EL (cell line): Measurements from ENCODE around the gene TSPAN12.
A peak's percentile ranks its signal among the peaks of the same experiment; 100 is the strongest.

Experiments
- DNase-seq: peaks from one replicate; pipeline ENCODE4 v3.0.0-alpha.2; 2016

TSPAN12 gene

DNA sequence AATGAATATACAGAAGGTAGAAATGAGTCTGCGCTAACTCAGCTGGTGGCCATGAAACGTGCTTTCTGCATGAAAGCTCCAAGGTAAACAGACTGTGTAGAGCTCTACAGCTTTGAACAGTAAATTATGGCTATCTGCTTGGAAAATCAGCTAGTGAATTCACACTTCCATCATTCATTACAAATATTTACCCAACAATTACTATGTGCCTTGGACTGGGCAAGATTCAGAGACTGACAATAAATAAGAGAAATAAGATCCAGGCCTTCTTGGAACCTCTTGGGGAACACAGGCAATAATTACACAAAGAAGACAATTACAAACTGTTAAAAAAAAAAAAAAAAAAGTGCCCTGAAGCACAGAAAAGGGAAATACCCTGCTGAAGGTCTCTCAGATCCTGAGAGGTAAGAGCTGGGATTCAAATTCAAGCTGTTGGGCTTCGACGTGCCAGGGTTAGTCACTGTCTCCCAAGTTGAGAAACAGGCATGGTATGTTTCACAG lies 15.8 kb downstream of the TSPAN12 start:
- DNase-seq: no peak

DNA sequence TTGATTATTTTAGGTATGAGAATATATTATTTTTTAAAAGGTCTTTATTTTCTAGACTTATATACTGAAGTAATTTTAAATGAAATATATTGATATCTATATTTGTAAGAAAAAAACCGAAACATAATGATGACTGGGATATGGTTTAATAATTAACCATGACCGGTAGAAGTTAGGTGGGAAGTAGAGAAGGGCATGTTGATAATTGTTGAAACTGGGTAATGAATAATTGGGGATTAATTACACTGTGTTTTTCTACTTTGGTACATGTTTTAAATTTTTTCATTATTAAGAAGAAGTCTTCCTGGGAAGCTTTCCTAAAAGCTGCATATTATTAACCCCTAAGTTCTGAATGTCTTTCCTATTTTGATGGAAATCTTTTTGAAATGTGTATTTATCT lies 16.3 kb downstream of the TSPAN12 start:
- no peak for DNase-seq

DNA sequence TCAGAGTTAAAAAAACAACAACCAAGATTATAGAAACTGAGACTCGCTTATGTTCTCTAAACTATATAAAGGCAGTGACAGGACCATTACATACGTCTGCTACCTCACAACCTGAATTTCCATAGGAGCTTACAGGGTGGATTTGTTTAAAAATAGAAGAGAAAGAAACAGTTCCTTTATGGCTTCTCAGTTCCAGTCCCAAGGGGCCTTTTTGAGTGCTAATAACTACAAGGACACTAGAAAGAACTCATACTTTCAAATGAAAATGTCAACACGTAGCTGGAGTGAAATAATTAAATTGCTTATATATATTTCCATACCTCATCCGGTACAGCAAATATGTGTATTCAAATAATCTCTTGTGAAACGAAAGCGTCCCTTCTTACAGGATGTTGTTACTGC lies 19.7 kb downstream of the TSPAN12 start:
- no peak for DNase-seq

DNA sequence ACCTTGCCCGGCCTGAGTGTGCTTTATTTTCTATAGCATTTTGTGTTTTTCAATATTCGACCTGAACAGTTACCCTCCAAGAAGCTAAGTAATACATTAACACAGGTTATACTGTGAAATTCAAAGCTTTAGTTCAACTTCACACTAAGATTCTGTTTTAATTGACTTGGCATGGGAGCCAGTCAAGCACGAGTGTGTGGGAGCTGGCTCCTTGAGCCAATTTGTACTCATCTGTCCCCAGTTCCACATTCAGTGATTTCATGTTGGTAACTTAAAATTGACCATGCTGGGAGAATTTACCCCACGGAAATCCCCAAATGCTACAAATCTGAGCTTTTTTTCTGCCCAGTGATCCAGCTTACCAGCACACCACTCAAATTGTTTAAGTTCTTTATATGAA lies 20.3 kb downstream of the TSPAN12 start:
- no peak for DNase-seq

DNA sequence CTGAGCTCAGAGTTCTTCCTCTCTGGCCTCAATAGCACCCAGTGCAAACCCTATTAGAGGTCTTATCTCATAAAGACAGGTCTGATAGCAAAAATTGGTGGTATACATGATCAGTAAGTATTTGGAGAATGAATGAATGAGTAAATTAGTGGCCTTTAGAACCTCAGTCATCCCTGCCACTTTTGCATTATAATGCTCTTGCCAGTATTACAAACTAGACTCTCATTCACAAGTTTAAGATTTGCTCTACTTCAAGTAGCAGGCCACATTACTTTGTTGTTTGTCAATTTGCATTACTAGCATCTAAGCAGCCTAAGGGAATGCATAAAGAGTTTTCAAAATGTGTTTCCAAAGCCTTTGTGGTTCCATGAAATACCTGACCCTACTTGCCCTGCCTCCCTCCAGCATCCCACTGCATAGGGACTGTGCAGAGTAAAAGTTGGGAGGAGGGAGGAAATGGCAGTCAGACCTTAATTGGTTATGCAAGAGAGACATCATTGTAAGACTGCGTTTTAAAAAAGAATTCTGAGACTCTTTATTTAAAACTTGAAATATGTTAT lies 21.3 kb downstream of the TSPAN12 start:
- DNase-seq: no peak

DNA sequence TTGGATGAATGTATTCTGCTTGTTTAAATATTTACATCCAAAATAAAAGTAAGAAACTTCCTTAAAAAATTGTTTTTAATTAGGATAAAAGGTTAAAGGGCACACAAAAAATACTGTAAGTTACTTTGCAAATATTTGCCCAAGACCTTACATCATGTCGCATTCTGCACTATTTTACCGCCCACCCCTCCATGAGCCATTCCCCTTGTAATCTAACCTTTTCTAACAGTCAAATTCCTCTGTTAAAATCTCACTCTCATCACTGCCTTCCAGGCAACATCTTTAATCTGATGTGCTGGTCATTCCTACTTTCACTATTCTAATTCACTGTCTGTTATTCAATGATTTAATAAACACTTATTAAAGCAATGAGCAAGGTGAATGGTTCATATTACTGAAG lies 23.2 kb downstream of the TSPAN12 start:
- no peak for DNase-seq

DNA sequence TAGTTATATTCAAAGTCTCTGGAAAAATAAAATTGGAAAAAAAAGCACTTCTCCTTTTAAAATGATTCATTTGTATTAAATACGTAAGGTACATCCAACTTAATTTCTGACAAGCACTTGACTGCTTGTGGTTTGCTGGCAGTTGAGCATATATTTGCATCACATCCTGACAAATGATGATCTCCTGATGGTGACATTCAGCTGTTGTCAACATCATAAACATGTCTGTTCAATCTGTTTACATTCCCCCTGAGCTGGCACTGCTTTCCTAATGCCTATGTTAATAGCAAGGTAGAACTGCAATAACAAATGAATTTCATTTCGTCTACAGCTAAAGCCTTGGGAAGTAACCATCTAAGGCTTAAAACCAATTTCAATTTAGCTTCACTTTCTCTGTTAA lies 24.4 kb downstream of the TSPAN12 start:
- DNase-seq: no peak

DNA sequence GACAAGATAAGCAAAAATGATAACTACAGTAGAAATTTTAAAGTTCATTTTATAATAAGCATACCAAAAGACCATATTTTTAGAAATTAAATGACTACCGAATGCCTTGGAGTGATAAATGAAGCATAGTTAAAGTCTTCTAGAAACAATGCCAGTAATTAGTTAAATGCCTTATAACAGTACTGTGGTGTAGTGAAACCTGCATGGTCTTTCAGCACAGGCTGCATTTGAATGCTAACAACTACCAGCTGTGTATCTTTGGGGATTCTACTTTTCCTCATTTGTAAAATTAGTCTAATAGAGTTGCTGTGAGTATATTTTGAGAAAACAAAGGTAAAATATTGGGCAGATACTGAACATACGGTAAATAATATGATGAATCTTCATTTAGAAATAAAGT lies 25.1 kb downstream of the TSPAN12 start:
- DNase-seq: no peak

DNA sequence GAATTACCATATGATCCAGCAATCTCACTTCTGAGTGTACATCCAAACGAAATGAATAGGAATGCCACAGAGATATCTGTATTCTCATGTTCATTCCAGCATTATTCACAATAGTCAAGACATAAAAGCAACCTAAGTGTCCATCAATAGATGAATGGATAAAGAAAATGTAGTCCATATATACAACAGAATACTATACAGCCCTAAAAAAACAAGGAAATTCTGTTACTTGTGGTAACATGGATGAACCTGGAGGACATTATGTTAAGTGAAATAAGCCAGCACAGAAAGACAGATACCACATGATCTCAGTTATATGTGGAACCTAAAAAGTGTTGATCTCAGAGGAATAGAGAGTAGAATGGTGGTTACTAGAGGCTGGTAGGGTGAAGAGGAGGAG lies 26.7 kb downstream of the TSPAN12 start:
- DNase-seq: no peak

DNA sequence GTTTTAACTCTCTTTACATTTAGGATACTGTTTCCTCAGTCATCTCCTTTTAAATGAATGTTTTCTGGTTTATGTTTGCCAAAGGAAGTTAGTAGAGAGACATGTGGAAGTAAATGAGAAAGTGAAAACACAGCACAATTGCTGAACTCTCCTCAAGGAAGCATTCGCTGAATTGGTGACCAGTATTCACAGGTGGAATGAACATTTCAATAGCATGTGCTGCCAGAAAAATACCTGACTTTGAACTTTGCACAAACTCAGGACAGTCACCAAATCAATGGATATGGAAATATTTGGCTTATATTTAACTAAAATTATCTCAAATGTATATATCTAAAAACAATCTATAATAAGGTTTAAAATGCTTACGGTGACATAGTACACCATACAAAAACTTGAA lies 28.5 kb downstream of the TSPAN12 start:
- DNase-seq: no peak

DNA sequence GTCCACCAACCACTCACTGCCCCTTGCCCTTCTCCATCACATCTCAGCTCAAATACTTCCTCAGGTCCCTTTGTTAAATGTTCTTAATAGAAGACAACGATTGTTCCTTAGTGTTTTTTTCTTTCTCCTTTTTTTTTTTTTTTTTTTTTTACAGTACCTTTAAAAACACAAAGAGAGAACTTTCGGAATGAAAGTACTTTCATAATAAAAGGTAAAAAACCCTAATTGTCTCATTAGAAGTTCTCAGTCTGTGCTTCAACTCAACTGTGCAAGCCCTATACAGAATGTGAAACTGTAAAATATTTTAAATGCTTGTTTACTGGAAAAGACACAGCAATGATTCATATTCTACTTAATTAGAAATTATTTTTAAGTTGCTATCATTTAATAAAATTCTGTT lies 29.4 kb downstream of the TSPAN12 start:
- no peak for DNase-seq

DNA sequence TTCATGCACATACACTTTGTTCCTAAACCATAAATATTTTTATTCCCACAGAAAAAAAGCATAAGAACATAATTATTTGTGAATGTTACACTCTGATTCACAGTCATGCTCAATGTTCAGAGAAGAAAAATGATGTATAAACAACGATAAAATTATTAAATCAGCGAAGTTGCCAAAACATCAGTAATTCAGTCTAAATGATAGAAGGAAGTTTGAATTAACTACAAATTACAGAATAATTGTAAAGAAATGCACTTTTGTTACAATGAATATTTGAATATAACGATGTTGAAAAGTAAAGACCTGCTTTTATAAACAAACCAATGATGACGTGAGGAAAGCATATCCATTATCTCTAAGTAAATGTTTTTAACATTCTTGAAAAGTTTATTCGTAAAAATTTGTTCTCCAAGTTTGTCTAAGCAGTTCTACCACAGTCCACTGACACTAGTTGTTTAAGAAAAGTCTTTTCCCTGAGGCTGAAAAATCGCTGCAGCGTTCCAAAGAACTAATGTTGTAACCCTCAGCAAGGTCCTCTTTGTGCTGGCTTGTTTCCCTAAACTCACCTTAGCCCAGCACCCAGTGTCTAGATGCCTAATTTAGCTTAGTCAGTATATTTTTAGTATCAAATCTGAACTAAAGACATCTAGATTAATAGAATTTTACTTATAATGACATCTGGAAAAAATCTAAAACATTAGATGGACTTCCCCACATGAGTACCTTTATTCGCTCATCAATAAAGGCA lies 30.4 kb downstream of the TSPAN12 start:
- DNase-seq: no peak

DNA sequence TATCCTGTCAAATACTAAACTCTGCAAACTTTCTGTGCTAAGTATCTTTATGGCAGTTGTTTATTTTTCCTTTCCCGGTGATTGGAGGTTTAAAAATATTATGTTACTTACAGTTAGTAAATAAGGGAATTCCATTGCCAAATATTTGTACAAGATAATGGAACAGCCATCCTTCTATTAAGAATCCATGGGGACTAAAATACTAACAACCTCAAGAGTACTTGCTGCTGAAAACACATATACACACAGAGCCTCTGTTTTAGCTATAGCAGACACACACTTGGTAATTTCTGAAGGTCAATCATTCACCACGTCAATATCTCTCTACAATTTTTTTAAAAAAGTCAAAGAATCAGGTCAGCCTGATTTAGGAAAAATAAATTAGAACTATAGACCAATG lies 32.4 kb downstream of the TSPAN12 start:
- DNase-seq: no peak

DNA sequence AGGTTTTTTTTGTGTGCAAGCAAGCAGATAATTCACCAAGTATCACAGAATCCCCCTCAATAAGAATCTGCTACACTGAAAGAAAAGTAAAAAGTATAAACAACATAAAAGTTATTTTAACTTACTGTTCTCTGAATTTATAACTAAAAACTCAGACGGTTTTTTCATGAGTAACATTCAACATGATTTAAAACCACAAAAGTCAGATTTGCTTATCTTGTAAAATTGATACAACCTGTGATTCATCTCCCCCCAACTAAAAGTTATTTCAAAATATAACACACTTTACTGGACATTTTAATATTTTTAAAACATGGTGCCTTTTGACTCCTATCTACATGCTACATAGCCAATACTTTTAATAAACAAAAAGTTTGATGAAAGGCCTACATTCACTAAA lies 32.8 kb downstream of the TSPAN12 start:
- no peak for DNase-seq

DNA sequence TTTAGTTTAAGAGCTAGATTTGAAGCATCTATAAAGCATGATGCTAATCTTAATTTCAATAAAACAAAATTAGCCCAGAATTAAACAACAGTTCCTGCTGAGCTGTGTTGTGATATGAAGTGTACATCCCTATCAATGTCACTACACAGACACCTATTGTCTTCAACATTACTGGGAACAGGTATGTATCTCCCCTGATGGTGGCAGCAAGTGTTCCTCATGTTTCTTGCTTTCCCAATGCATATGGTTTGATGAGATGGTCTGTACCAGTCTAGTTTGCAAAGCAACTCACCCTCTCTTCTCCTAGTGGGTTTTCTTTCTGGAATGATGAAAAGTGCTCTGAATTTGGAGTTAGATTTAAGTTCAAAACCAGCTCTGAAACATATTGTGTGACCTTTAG lies 38.1 kb downstream of the TSPAN12 start:
- no peak for DNase-seq

DNA sequence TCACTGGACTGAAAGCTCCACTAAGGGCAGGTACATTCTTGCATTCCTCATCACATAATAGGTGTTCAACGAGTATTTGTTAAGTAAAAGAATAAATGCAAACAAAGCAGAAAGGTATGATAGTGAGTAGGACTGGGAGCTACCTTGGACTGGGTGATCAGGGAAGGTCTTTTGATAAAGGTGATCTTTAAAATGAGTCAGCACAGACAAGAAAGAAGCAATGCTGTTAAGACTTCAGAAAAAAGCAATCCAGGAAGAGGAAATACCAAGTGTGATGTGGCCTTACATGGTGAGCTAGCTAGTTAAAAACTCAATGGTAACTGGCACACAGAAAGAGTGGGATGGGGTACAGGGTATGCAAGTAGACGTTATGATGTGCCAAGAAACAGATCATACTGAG lies 40.1 kb downstream of the TSPAN12 start:
- no peak for DNase-seq

DNA sequence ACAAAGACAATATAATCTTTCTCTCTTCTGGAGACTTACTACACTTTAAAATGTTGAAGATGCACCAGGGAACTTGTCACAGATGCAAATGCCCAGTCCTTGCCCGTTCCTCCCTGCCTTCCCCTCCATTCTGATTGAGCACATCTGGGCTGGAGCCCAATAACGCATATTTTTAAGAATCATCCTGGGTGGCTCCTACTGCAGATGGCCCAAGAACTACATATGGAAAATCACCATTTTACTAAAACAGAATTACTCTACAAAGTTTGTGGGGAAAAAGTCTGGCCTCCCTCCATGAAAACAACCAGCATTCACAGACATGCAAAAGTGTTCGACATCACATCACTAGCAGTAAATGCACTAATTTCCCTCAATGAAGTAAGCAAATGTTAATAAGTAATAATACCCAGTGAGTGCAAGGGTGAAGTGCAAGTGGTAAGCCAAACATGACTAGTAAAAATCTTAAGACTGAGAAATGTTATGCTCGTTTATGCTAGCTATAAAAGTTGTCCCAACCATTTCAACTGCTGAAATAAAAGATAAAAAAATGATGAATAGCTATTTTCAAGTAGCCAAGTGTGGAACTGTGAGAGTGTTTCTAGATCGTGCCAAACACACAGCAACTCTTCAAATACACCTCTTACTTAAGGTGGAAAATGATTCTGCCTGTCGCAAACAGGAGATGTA lies 43.5 kb downstream of the TSPAN12 start:
- DNase-seq: no peak

DNA sequence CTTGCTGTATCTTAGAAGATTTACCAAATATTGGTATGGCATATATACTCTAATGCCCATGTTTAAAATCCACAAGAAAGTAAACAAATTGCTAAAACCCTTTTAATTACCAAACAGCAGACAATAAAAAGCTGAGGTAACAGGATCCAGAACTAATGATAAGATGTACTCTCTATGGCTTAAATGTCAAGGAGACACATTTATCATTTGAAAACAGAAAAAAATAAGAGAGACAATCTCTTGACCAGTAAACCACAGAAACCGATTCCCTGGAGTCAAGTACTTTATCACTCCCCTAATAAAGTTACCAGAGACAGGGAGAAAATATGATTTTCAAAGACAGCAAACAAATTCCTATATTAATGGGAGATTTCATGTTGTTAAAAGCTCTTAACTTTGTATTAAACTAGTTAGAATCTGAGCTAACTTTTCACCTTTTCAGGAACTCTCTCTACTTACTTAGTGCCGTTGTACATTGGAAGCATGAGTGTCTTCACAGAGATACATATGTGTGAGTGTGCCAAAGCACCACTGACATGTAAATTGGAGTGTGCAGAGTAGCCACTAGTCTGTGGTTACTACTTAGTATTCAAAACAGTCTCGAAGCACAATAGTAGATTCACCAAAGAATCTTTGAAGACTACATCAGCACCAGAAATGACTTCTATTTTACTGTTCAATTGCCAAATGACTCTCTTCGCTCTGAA lies 44.2 kb downstream of the TSPAN12 start:
- no peak for DNase-seq

DNA sequence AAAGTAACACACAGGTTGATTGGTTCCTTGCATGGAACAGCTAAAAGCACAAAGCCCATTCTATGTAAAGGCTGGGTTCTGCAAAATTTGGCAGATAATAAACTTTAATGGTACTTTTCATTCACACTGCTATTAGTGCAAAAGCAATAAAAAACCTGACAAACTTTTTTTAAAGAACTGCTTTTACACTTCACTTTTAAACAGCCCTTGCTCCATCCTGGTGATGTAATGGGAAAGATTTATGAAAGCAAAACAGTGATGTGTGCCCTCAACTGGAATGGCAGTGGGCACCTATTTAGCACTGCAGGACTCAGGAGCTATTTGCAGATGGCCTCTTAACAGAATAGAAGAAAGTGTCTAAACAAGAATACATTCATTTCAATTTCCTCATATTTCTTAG lies 44.9 kb downstream of the TSPAN12 start:
- DNase-seq: no peak

DNA sequence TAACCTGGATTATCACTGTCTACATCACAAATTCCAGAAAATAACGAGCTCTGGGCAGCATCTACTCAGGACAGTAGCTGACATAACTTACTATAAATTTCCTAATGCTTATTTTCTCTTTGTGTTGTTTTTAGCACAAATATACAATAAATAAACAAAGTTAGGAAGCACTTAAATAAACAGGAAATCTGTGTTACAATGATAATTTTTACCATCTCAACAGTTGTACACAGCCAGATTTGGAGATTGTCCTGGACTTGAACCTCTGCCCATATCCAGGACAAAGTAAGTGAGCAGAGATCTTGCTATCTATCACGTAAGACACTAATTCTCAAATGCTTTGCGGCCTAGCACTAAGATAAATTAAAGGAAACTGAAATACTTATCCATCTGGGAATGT lies 48.7 kb downstream of the TSPAN12 start:
- no peak for DNase-seq

DNA sequence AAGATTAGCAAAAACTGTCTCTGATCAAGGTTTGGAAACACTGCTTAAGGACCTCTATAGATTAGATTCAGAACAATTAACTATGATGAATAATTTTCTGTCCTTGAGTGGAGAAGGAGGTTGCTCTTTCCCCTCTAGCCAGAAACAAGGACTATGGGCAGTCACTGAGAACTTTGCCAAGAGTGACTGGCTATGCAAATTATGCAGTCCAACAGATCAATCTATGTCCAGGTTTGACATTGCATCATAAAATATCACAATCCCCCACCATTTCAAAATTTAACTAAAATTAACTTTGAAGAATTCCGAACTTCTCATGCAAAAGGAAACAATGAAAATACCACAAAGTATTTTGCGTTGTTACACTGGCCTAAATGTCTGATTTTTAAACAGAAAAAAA lies 50.6 kb downstream of the TSPAN12 start:
- DNase-seq: no peak

DNA sequence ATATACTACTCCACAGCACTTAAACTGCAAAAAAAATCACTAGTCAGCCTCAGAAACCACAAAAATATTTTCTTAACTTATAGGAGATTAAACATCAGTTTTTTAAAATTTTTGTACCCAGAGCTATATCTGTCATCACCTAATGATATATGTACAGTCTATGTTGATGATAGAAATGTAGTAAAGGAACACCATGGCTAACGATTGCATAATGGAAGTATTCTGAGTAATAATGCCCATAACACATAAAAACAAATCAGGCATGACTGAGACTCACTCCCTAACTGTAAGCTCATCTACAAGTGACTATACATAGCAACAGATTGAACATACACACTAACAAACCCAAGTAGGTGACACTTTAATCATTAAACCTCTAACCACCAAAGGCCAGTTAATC lies 51.3 kb downstream of the TSPAN12 start:
- DNase-seq: no peak

DNA sequence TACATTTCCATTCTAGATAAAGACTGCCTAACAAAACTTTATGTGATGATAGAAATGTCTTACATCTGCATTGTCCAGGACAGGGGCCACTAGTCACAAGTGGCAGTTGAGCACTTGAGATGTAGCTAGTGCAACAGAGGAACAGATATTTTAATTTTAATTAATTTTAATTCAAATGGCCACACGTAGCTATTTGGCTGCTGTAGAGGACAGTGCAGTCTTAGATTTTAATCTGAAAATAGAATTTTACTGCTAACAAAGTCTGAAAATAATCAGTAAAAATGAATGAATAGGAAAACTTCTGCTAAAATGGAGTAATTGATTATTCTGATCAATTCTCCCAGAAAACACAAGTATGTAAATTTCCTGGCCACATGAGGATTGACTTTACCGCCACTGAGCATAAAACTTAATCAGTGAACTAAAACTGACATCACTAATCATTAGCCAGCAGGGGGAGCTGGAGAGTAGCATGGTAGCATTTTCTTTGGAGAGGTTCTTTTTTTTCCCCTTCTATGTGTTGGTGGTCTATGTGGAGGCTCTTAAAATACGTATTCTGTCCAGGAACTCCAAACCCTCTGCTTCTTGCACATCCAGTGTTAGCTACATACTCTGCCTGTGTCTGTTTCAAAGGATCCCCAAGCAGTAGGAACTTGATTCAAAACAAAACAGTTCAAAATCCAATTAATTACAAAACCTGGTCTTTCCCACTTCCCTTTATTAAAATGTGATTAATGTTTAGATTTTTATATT lies 52.1 kb downstream of the TSPAN12 start:
- peak; percentile 56 for DNase-seq
